IMR-90 (cell line): ENCODE data around the gene SPDYC. TPM values are rescaled to one million over a fixed set of nuclear protein-coding genes. Genes with fewer than 3 reads are reported as not detected.

ENCODE experiments used
- ATAC-seq: fragments of 200-7000 bp; cut with Tn5 transposase; 2 replicates; pipeline ENCODE4 v1.9.1; 2020; ENCODE audit warnings: low read depth, mild to moderate bottlenecking, moderate library complexity
- BruUV-seq: library from RNA; stranded (reverse); fragments of 400-500 nt; replicated peaks from 2 replicates; lab custom pipeline; 2021; lab: Mats Ljungman, UMichigan
- CTCF ChIA-PET: fragments of 300-600 bp; formaldehyde crosslinking; extraction: SDS; loops from one replicate; lab custom pipeline; 2021; ENCODE audit warnings: antibody characterized with exemption; lab: Yijun Ruan, JAX
- POLR2A ChIA-PET: fragments of 300-600 bp; sonication (Branson Sonifier 250); formaldehyde crosslinking; loops from one replicate; lab custom pipeline; 2022; ENCODE audit warnings: antibody characterized with exemption; ENCODE audit not compliant: unreplicated experiment; lab: Charles Lee
- DNase-seq: peaks from one replicate; pipeline ENCODE4 v3.0.0; 2013
- H2AFZ ChIP-seq: replicated peaks from 2 replicates; pipeline ENCODE3; 2013; ENCODE audit warnings: low read length, mild to moderate bottlenecking; ENCODE audit not compliant: poor library complexity
- H2AK5ac ChIP-seq: 2 replicates; pipeline ENCODE4 v1.6.1; 2013; ENCODE audit warnings: low read depth, low read length, inconsistent platforms
- H2AK9ac ChIP-seq: replicated peaks from 2 replicates; pipeline ENCODE3; 2013; ENCODE audit warnings: mild to moderate bottlenecking, low read depth, low read length, moderate library complexity; ENCODE audit not compliant: poor library complexity
- H2BK120ac ChIP-seq: 2 replicates; pipeline ENCODE4 v1.6.1; 2013; ENCODE audit warnings: low read depth, low read length, inconsistent platforms
- H2BK15ac ChIP-seq: 3 replicates; pipeline ENCODE4 v1.6.1; 2013; ENCODE audit warnings: low read depth, low read length, inconsistent platforms
- H2BK20ac ChIP-seq: 2 replicates; pipeline ENCODE4 v1.6.1; 2013; ENCODE audit warnings: low read depth, mild to moderate bottlenecking, inconsistent platforms, low read length, moderate library complexity
- H2BK5ac ChIP-seq: 2 replicates; pipeline ENCODE4 v1.6.1; 2013; ENCODE audit warnings: mild to moderate bottlenecking, low read depth, low read length, inconsistent platforms; ENCODE audit not compliant: poor library complexity, severe bottlenecking
- H3K14ac ChIP-seq: replicated peaks from 2 replicates; pipeline ENCODE4 v1.6.1; 2013; ENCODE audit warnings: low read depth, low read length, inconsistent platforms
- H3K18ac ChIP-seq: 2 replicates; pipeline ENCODE4 v1.6.1; 2013; ENCODE audit warnings: low read depth, low read length, control low read depth
- H3K23ac ChIP-seq: 2 replicates; pipeline ENCODE4 v1.6.1; 2013; ENCODE audit warnings: low read depth, low read length, inconsistent platforms
- H3K27ac ChIP-seq: 2 replicates; pipeline ENCODE4 v1.5.1; 2013; ENCODE audit warnings: mild to moderate bottlenecking, control low read depth, low read length; ENCODE audit not compliant: insufficient read depth
- H3K27me3 ChIP-seq: 2 replicates; pipeline ENCODE4 v1.6.1; 2013; ENCODE audit warnings: low read length; ENCODE audit not compliant: control insufficient read depth, insufficient read depth
- H3K36me3 ChIP-seq: 2 replicates; pipeline ENCODE4 v1.6.1; 2013; ENCODE audit warnings: low read length, mixed read lengths; ENCODE audit not compliant: control insufficient read depth, insufficient read depth
- H3K4ac ChIP-seq: 2 replicates; pipeline ENCODE4 v1.6.1; 2013; ENCODE audit warnings: low read depth, low read length, inconsistent platforms
- H3K4me1 ChIP-seq: 2 replicates; pipeline ENCODE4 v1.6.1; 2013; ENCODE audit warnings: low read length, mixed read lengths; ENCODE audit not compliant: control insufficient read depth, insufficient read depth
- H3K4me2 ChIP-seq: 2 replicates; pipeline ENCODE4 v1.6.1; 2013; ENCODE audit warnings: low read depth, mild to moderate bottlenecking, control low read depth, low read length, moderate library complexity
- H3K4me3 ChIP-seq: 2 replicates; pipeline ENCODE4 v1.5.1; 2013; ENCODE audit warnings: low read depth, mild to moderate bottlenecking, control low read depth, low read length, moderate library complexity; ENCODE audit not compliant: insufficient read depth
- H3K56ac ChIP-seq: 2 replicates; pipeline ENCODE4 v1.6.1; 2013; ENCODE audit warnings: low read length, inconsistent platforms; ENCODE audit not compliant: insufficient read depth; ENCODE audit errors: extremely low read depth
- H3K79me1 ChIP-seq, 2 experiments: 2 replicates each; pipeline ENCODE4 v1.6.1; 2013; ENCODE audit warnings: low read length in 2 of 2, inconsistent platforms in 1 of 2, low read depth in 1 of 2
- H3K9ac ChIP-seq: 2 replicates; pipeline ENCODE4 v1.6.1; 2013; ENCODE audit warnings: low read depth, low read length, control low read depth
- H3K9me1 ChIP-seq: 2 replicates; pipeline ENCODE4 v1.6.1; 2013; ENCODE audit warnings: low read length, inconsistent platforms; ENCODE audit not compliant: insufficient read depth
- H3K9me3 ChIP-seq: 2 replicates; pipeline ENCODE4 v1.6.1; 2013; ENCODE audit warnings: low read length; ENCODE audit not compliant: control insufficient read depth, insufficient read depth
- H4K20me1 ChIP-seq: 2 replicates; pipeline ENCODE4 v1.6.1; 2013; ENCODE audit warnings: low read length, inconsistent platforms; ENCODE audit not compliant: insufficient read depth
- H4K5ac ChIP-seq: 2 replicates; pipeline ENCODE4 v1.6.1; 2013; ENCODE audit warnings: mild to moderate bottlenecking, low read depth, low read length, control low read depth
- H4K8ac ChIP-seq, 2 experiments: 2 replicates each; pipeline ENCODE4 v1.6.1; 2013; ENCODE audit warnings: low read depth in 2 of 2, low read length in 2 of 2, control low read depth in 1 of 2, inconsistent platforms in 1 of 2
- H4K91ac ChIP-seq: 2 replicates; pipeline ENCODE4 v1.6.1; 2013; ENCODE audit warnings: low read depth, low read length, inconsistent platforms; ENCODE audit not compliant: insufficient read depth
- BHLHE40 ChIP-seq: fragments of 150-350 bp; IDR thresholded peaks from 2 replicates; pipeline ENCODE4 v1.6.1; 2016; ENCODE audit warnings: mild to moderate bottlenecking, low read depth, low read length
- CEBPB ChIP-seq: IDR thresholded peaks from 2 replicates; pipeline ENCODE4 v1.6.1; 2012; ENCODE audit warnings: low read depth, low read length, improper control_type of control experiment
- CTCF ChIP-seq: conservative IDR thresholded peaks from 2 replicates; pipeline ENCODE4 v1.5.1; 2012; ENCODE audit warnings: mild to moderate bottlenecking, low read depth, low read length, improper control_type of control experiment
- ELK1 ChIP-seq: fragments of 150-350 bp; IDR thresholded peaks from 2 replicates; pipeline ENCODE4 v1.6.1; 2016; ENCODE audit warnings: low read depth, mild to moderate bottlenecking, low read length, moderate library complexity, borderline replicate concordance
- MAFK ChIP-seq: IDR thresholded peaks from 2 replicates; pipeline ENCODE4 v1.6.1; 2012; ENCODE audit warnings: low read depth, low read length, improper control_type of control experiment
- MAZ ChIP-seq: IDR thresholded peaks from 2 replicates; pipeline ENCODE4 v1.6.1; 2012; ENCODE audit warnings: low read depth, mild to moderate bottlenecking, low read length, improper control_type of control experiment, moderate library complexity, borderline replicate concordance
- MXI1 ChIP-seq: IDR thresholded peaks from 2 replicates; pipeline ENCODE4 v1.6.1; 2012; ENCODE audit warnings: low read depth, mild to moderate bottlenecking, low read length, moderate library complexity, borderline replicate concordance
- NFE2L2 ChIP-seq: fragments of 150-350 bp; IDR thresholded peaks from 2 replicates; pipeline ENCODE4 v1.6.1; 2016; ENCODE audit warnings: low read depth, mild to moderate bottlenecking, low read length
- POLR2A ChIP-seq: IDR thresholded peaks from 2 replicates; pipeline ENCODE4 v1.6.1; 2012; ENCODE audit warnings: mild to moderate bottlenecking, low read depth, low read length
- RCOR1 ChIP-seq: IDR thresholded peaks from 2 replicates; pipeline ENCODE4 v1.6.1; 2012; ENCODE audit warnings: mild to moderate bottlenecking, low read length, improper control_type of control experiment; ENCODE audit not compliant: insufficient replicate concordance
- RFX5 ChIP-seq: IDR thresholded peaks from 2 replicates; pipeline ENCODE4 v1.8.0; 2012; ENCODE audit warnings: low read depth, mild to moderate bottlenecking, low read length, moderate library complexity
- SMC3 ChIP-seq: fragments of 150-350 bp; IDR thresholded peaks from 2 replicates; pipeline ENCODE4 v1.6.1; 2016; ENCODE audit warnings: low read depth, mild to moderate bottlenecking, antibody characterized with exemption, low read length, moderate library complexity
- WGBS, 2 experiments: methylation state at CpG; one replicate each; pipeline versions ENCODE4 v1.1.5 to v1.1.7; 2013; ENCODE audit warnings: missing lambda C conversion rate in 2 of 2; ENCODE audit not compliant: insufficient read length in 1 of 2; ENCODE audit errors: extremely low coverage in 2 of 2; 5-methylcytosine and 5-hydroxymethylcytosine counted together
- dilution Hi-C: fragments of 300-500 bp; cut with HindIII; formaldehyde crosslinking; loops from one replicate; pipeline ENCODE4 v1.14.3; 2018; ENCODE audit warnings: low sequenced_read_pairs; ENCODE audit not compliant: unreplicated experiment
- in situ Hi-C: fragments of 300-500 bp; cut with MboI; formaldehyde crosslinking; loops from 3 replicates; pipeline ENCODE4 v1.14.3; 2019; ENCODE audit warnings: low sequenced_read_pairs, inconsistent platforms, mixed read lengths
- intact Hi-C: fragments of 100-400 bp; cut with micrococcal nuclease; formaldehyde crosslinking; loops from 2 replicates; pipeline ENCODE4 v1.10.0; 2022
- polyA plus RNA-seq, 3 experiments: library from polyadenylated mRNA; depleted of rRNA; stranded (reverse); fragments of >200 nt; gene quantifications; 2 replicates each; pipeline ENCODE4 v1.2.3, GENCODE V29; 2012; ENCODE audit warnings: low replicate concordance in 1 of 3
- total RNA-seq: library from RNA; depleted of rRNA; stranded (reverse); fragments of >200 nt; gene quantifications from 2 replicates; pipeline ENCODE4 v1.2.3, GENCODE V29; 2012
- TF ChIP-seq, protein P1 (sequence below): fragments of 150-350 bp; IDR thresholded peaks from 2 replicates; pipeline ENCODE4 v1.6.1; 2017; ENCODE audit warnings: mild to moderate bottlenecking, antibody characterized with exemption, low read length, low read depth

Gene SPDYC
- total and polyA plus RNA-seq, 2 of the 4 experiments (the other 2 are of a cell fraction): not detected

- 81% methylated on average over 4 of the region's 12 CpGs; no CpG with 5 or more reads in 1 of the 2 experiments for WGBS, 2 experiments
- H4K91ac ChIP-seq: no peak overlapping the region
- no peak overlapping the region for H2BK20ac ChIP-seq
- no peak overlapping the region for H2BK120ac ChIP-seq
- POLR2A ChIA-PET: no interaction called here
- 0 out of 2 replicates have a peak, but pooled peaks cover 4% of the 10 kb centered on the region for H3K9me1 ChIP-seq
- TF ChIP-seq BHLHE40 (no peak), MAZ (no peak), MXI1 (no peak), CTCF (no peak), NFE2L2 (no peak), CEBPB (no peak), POLR2A (no peak), MAFK (no peak), RCOR1 (no peak), ELK1 (no peak), SMC3 (no peak), RFX5 (no peak)
- TF ChIP-seq, protein P1, sequence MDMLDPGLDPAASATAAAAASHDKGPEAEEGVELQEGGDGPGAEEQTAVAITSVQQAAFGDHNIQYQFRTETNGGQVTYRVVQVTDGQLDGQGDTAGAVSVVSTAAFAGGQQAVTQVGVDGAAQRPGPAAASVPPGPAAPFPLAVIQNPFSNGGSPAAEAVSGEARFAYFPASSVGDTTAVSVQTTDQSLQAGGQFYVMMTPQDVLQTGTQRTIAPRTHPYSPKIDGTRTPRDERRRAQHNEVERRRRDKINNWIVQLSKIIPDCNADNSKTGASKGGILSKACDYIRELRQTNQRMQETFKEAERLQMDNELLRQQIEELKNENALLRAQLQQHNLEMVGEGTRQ: no peak
- H2BK15ac ChIP-seq: no peak overlapping the region
- H4K8ac ChIP-seq: no peak overlapping the region
- H3K4me1 ChIP-seq: no peaks in the 10 kb centered on the region
- no peak overlapping the region for H2AK9ac ChIP-seq
- no peak overlapping the region for H3K4ac ChIP-seq
- ATAC-seq (no peak), DNase-seq (no peak)
- no peak overlapping the region for H2AFZ ChIP-seq
- dilution Hi-C loops (no loop called here), intact Hi-C loops (no loop called here), in situ Hi-C loops (no loop called here)
- H3K27ac ChIP-seq: no peak overlapping the region
- H2BK5ac ChIP-seq: no peak overlapping the region
- H3K79me1 ChIP-seq: peaks cover 23 to 61% of the 10 kb centered on the region in 2 experiments
- CTCF ChIA-PET: no interaction called here
- H3K36me3 ChIP-seq: peaks cover 76% of the 10 kb centered on the region
- H3K56ac ChIP-seq: no peak overlapping the region
- H2AK5ac ChIP-seq: no peak overlapping the region
- no peak overlapping the region for H3K23ac ChIP-seq
- no peak overlapping the region for H3K4me2 ChIP-seq
- H4K20me1 ChIP-seq: peaks cover 18% of the 10 kb centered on the region
- H3K9ac ChIP-seq: no peak overlapping the region
- no peak overlapping the region for H3K14ac ChIP-seq
- no peaks in the 10 kb centered on the region for H3K9me3 ChIP-seq
- no peak overlapping the region for H3K4me3 ChIP-seq
- H3K18ac ChIP-seq: no peak overlapping the region
- TSS peak; percentile 49 for BruUV-seq
- H4K5ac ChIP-seq: no peak overlapping the region
- no peaks in the 10 kb centered on the region for H3K27me3 ChIP-seq
Measured at GRCh38 chr11:65127473-65128181, 42.4 kb upstream of the SPDYC start.
